ENCODE data around the gene SULT2A1.
"Not testable (repeated sequence)": the region's sequence is repeated elsewhere in the genome, so short reads cannot be mapped to it uniquely, and the experiment has no call there.

Gene SULT2A1, protein sequence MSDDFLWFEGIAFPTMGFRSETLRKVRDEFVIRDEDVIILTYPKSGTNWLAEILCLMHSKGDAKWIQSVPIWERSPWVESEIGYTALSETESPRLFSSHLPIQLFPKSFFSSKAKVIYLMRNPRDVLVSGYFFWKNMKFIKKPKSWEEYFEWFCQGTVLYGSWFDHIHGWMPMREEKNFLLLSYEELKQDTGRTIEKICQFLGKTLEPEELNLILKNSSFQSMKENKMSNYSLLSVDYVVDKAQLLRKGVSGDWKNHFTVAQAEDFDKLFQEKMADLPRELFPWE

GRCh38 chr19:47886010-47886559 is at the start of gene SULT2A1:
SULT2A1 (minus strand) TSS chr19:47886315; CDS start chr19:47886257, 58 bp downstream.
- no peak for DNase-seq (ENCODE audit: low spot score)

DNA sequence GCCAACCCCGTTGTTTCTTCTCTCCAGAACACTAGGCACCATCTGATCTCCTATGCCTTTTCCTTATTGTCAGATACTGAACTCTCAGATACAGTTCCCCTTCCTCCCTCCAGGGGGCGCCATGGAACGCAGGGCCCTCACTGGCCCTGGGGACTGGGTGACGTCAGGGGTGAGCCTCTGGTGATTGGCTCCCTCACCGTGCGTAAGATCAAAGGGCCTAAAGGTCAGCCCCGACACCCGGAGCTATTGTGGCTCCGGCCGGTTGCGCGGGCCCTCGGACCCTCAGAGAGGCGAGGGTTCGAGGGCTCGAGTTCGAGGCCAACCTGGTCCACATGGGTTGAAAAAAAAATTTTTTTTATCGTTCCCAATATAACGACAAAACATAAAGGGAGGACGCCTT is 42.5 kb upstream of the SULT2A1 start:
- not testable (repeated sequence) for DNase-seq (ENCODE audit: low spot score)

GRCh38 chr19:47920107-47920506 is 34.0 kb upstream of the SULT2A1 start:
- not testable (repeated sequence) for DNase-seq (ENCODE audit: low spot score)

GRCh38 chr19:47910191-47910590 is 24.1 kb upstream of the SULT2A1 start:
- not testable (repeated sequence) for DNase-seq (ENCODE audit: low spot score)

- DNase-seq (ENCODE audit: low spot score) = peak; percentile 87
These were observed 23.2 kb upstream of the SULT2A1 start for GRCh38 chr19:47909350-47909749.

GRCh38 chr19:47901370-47901769 is 15.3 kb upstream of the SULT2A1 start:
- no peak for DNase-seq (ENCODE audit: low spot score)

DNA sequence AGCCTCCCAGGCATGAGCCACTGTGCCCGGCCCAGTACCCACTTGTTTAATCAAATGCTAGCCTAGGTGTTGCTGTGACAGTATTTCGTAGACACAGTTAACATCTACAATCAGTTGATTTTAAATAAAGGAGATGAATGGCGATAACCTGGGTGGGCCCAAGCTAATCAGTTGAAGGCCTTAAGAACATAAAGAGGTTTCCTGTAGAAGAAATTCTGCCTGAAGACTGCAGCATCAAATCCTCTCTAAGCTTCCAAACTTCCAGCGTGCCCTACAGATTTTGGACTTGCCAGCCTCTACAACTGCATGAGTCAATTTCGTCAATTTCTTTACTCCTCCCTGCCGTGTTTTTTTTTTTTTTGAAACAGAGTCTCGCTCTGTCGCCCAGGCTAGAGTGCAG is 13.2 kb upstream of the SULT2A1 start:
- DNase-seq (ENCODE audit: low spot score) = no peak

DNA sequence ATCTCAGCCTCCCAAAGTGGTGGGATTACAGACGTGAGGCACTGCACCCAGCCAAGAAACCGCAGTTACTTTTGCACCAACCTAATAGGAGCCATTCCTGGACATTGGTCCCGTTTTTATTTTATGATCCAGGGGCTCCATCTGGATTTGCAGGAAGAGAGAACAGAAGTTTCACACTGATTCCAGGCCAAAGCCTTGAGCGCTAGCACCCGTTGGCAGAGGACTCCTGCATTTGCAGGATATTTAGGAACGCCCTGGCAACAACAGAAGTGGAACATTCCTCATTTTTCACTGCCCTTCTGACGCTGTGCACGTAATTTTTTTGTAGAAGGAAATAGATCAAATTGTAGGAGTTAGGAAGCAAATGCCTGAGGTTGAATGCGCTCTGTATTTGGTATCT is 11.7 kb upstream of the SULT2A1 start:
- DNase-seq (ENCODE audit: low spot score) = no peak

DNA sequence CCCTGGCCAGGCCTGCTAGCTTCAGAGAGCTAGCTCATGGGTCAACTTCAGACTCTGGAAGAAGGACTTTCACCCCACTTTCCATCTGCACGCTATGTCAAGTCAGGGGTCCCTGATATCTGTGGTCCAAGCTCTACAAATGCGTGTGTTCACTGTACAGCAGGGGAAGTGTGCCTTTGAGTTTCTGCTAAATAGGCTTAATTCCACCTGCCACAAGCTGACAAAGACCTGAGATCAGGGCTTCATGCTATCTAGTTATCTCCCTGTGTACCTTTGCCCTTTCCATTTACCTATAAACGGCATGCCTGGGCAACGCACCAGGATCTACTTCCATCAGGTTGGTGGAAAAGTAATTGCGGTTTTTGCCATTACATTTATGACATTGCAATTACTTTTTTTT is 10.7 kb upstream of the SULT2A1 start:
- DNase-seq (ENCODE audit: low spot score) = no peak

GRCh38 chr19:47896019-47896418 is 9.9 kb upstream of the SULT2A1 start:
- no peak for DNase-seq (ENCODE audit: low spot score)

GRCh38 chr19:47895165-47895782 is 9.2 kb upstream of the SULT2A1 start:
- DNase-seq (ENCODE audit: low spot score) = no peak

GRCh38 chr19:47891923-47892666 is 6.0 kb upstream of the SULT2A1 start:
- DNase-seq (ENCODE audit: low spot score) = no peak

GRCh38 chr19:47891622-47891922 is 5.5 kb upstream of the SULT2A1 start:
- DNase-seq (ENCODE audit: low spot score) = no peak

DNA sequence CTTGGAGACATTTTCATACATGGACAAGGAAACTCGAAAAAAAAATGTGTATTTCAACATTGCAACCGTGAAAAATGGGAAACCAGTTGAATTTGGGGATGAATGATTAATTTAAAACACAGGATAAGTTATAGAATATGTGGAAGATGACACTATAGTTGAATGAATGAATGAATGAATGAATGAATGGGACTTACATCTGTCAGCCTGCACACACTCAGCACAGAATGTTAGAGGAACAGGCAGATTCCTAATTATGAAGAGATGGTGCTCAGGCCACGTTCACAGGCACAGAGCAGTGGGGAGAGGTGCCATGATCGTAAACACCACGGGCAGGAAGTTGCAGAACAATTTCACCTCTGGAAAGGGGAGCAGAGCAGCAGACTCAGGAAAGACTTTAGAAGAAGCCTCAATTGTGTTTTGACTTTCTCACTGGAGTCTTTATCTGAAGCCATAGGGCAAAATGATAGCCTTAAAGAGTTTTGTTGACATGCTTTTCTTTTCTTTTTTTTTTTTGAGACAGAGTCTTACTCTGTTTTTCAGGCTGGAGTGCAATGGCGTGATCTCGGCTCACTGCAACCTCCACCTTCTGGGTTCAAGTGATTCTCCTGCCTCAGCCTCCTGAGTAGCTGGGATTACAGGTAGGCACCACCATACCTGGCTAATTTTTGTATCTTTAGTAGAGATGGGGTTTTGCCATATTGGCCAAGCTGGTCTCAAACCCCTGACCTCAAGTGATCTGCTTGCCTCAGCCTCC is 4.9 kb upstream of the SULT2A1 start:
- no peak for DNase-seq (ENCODE audit: low spot score)

GRCh38 chr19:47885067-47885463 is 1.1 kb downstream of the SULT2A1 start:
- DNase-seq (ENCODE audit: low spot score) = no peak

GRCh38 chr19:47882890-47883289 is 3.2 kb downstream of the SULT2A1 start:
- DNase-seq (ENCODE audit: low spot score) = no peak

DNA sequence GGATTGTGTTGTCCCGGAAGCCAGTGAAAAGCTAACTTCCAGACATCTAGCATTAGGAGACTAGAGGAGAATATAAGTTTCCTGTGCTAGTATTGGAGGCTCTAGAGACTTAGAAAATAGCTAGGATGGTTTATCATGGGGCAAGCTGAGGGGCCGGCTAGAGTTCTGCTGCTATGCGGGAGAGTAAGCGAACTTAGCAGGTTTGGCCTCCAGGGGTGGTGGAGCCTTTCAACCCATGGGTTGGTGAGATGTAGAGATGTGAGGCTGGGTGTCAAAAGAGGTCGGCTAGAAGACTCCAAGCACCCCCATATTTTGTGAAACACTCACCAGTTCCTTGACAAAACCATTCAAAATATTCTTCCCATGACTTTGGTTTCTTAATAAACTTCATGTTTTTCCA is 4.4 kb downstream of the SULT2A1 start:
- no peak for DNase-seq (ENCODE audit: low spot score)

- DNase-seq (ENCODE audit: low spot score) = not testable (repeated sequence)
These were observed 6.7 kb downstream of the SULT2A1 start for GRCh38 chr19:47879385-47879784.

DNA sequence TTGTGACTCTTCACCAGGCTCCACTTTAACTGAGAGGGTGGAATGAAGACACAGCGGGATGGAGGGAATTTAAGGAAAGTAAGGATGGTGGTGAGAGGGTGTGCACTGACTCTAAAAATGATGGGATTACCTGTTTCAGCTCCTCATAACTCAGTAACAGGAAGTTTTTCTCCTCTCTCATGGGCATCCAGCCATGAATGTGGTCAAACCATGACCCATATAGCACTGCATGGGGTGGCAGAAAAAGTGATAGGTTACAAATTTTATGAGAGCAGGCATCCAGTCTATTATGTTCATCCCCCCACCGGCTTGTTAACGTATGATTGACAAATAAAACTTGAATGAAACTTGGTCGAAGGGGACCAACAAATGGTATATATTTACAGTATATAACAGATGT is 7.2 kb downstream of the SULT2A1 start:
- no peak for DNase-seq (ENCODE audit: low spot score)

GRCh38 chr19:47865166-47865565 is 20.9 kb downstream of the SULT2A1 start:
- DNase-seq (ENCODE audit: low spot score) = no peak

- DNase-seq (ENCODE audit: low spot score) = peak; percentile 72
These were observed 22.6 kb downstream of the SULT2A1 start for GRCh38 chr19:47863514-47863936.

DNA sequence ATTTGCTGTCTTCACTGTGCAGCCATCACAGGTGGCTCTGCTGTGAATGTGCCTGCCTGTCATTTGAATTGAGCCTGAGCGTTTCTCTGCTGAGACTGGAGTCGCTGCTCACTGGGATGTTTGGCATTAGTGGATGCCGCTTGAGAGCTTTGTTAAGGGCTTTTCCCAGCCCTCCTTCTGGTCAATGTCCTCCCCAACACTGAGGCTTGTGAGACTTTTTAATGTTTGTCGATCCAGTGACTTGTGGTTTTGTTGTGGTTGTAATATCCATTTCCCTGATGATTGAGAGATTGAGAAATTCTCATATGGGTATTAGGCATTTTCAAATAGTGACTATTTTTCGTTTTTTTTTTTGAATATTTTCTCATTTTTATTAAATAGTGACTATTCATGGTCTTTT is 24.5 kb downstream of the SULT2A1 start:
- DNase-seq (ENCODE audit: low spot score) = no peak
